ENCODE results near the gene DVL1.

DNA sequence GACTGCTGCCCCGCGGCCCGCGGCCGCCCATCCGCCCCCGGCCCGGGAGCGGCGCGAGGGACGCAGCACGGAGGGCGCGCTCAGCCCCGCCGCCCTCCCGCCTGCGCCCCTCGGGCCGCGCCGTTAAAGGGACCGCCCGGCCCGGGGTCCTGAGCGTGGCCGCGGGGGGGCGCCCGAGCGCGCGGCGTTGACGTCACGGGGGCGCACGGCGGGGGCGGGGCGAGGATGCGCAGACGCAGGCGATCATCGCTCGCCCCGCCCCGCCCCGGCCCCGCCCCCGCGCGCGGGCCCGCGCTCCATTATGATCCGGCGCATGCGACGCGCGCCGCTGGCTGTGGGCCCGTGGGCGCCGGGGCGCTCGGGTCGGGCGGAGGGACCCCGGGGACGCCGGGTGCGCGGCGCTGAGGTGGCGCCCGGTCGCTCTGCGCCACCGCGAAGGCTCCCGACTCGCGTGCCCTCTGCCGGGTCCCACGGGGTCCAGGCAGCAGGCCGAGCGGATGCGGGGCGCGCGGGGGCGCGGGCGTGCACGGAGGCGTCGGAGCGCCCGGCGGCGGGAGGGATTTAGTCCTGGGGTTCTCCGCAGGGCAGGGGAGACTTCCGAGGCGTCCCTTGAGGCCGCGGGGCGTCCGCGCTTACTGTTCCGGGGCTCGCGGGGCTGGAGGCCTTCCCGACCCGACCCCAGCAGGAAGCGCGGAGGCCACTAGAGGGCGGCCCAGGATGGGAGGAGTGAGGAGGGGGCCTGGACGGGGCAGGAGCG lies at the start of gene DVL1:
- TF ChIP-seq, protein P1, sequence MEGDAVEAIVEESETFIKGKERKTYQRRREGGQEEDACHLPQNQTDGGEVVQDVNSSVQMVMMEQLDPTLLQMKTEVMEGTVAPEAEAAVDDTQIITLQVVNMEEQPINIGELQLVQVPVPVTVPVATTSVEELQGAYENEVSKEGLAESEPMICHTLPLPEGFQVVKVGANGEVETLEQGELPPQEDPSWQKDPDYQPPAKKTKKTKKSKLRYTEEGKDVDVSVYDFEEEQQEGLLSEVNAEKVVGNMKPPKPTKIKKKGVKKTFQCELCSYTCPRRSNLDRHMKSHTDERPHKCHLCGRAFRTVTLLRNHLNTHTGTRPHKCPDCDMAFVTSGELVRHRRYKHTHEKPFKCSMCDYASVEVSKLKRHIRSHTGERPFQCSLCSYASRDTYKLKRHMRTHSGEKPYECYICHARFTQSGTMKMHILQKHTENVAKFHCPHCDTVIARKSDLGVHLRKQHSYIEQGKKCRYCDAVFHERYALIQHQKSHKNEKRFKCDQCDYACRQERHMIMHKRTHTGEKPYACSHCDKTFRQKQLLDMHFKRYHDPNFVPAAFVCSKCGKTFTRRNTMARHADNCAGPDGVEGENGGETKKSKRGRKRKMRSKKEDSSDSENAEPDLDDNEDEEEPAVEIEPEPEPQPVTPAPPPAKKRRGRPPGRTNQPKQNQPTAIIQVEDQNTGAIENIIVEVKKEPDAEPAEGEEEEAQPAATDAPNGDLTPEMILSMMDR (IDR thresholded peaks at IDR 0.05), result no peak
- TF ChIP-seq ATF1 (CRISPR knock-in tag; IDR thresholded peaks at IDR 0.05) (no peak), CREB1 (CRISPR knock-in tag; IDR thresholded peaks at IDR 0.05) (no peak)
- TF ChIP-seq, protein P2, sequence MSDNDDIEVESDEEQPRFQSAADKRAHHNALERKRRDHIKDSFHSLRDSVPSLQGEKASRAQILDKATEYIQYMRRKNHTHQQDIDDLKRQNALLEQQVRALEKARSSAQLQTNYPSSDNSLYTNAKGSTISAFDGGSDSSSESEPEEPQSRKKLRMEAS (CRISPR knock-in tag; IDR thresholded peaks at IDR 0.05), result no peak

Data from WTC11 (cell line).